KMS-11 (cell line): ENCODE results near the gene KHDC4.

ENCODE experiments used
- H2AFZ ChIP-seq: fragments of 200-600 bp; sonication (generic); 2 replicates; pipeline ENCODE4 v1.6.1; 2016; ENCODE audit warnings: antibody characterized with exemption, mixed run types, low read depth
- H3K27ac ChIP-seq: fragments of 200-600 bp; sonication (generic); 2 replicates; pipeline ENCODE4 v1.6.1; 2016; ENCODE audit warnings: mild to moderate bottlenecking, mixed run types
- H3K27me3 ChIP-seq: fragments of 200-600 bp; sonication (generic); 2 replicates; pipeline ENCODE4 v1.6.1; 2017; ENCODE audit warnings: mild to moderate bottlenecking, low read depth, mixed run types, moderate library complexity; ENCODE audit not compliant: insufficient read depth
- H3K36me3 ChIP-seq: fragments of 200-600 bp; sonication (generic); 2 replicates; pipeline ENCODE4 v1.6.1; 2017; ENCODE audit warnings: mild to moderate bottlenecking, mixed run types; ENCODE audit not compliant: insufficient read depth
- H3K4me1 ChIP-seq: fragments of 200-600 bp; sonication (generic); 2 replicates; pipeline ENCODE4 v1.6.1; 2016; ENCODE audit warnings: mild to moderate bottlenecking, low read depth, mixed run types; ENCODE audit not compliant: poor library complexity, severe bottlenecking
- H3K4me2 ChIP-seq: fragments of 200-600 bp; sonication (generic); 2 replicates; pipeline ENCODE4 v1.7.0; 2016; ENCODE audit warnings: mild to moderate bottlenecking, mixed run types
- H3K4me3 ChIP-seq: fragments of 200-600 bp; sonication (generic); IDR thresholded peaks from 2 replicates; pipeline ENCODE4 v1.6.1; 2017; ENCODE audit warnings: low read depth, low read length, mixed read lengths; ENCODE audit not compliant: insufficient read depth
- H3K79me2 ChIP-seq: fragments of 200-600 bp; sonication (generic); 2 replicates; pipeline ENCODE4 v1.6.1; 2016; ENCODE audit warnings: low read depth, mixed run types; ENCODE audit not compliant: insufficient read depth
- H3K9ac ChIP-seq: fragments of 200-600 bp; sonication (generic); 2 replicates; pipeline ENCODE4 v1.6.1; 2016; ENCODE audit warnings: mild to moderate bottlenecking, mixed run types
- H4K20me1 ChIP-seq: fragments of 200-600 bp; sonication (generic); 2 replicates; pipeline ENCODE4 v1.6.1; 2016; ENCODE audit warnings: mild to moderate bottlenecking, mixed run types; ENCODE audit not compliant: insufficient read depth
- TF ChIP-seq, protein P1 (sequence below): fragments of 200-600 bp; sonication (generic); conservative IDR thresholded peaks from 2 replicates; pipeline ENCODE4 v1.6.1; 2017; ENCODE audit warnings: low read depth, mild to moderate bottlenecking, antibody characterized with exemption, low read length, moderate library complexity, mixed read lengths

Gene KHDC4

DNA sequence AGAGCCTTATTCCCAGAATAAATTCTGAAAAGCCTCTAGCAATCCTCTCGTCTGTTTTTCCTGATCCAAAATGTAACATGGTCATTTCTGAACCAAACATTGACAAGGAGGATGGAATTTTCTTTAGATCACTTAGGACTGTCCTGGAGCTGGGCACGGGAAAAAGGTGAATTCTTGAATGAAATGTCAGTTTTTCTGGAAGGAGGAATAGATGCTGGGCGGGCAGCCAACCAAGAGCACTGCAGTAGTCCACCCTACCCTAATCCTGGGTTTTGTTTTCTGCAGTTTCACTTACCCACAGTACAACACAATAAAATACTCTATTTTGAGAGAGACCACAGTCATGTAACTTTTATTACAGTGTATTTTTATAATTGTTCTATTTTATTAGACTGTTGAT lies 44.0 kb downstream of the KHDC4 start:
- Histone ChIP-seq H3K27me3 (no peaks in the 10 kb centered on the region), H3K4me2 (no peak overlapping the region), H3K27ac (no peak overlapping the region), H3K79me2 (no peaks in the 10 kb centered on the region), H3K4me1 (no peaks in the 10 kb centered on the region), H4K20me1 (no peaks in the 10 kb centered on the region), H2AFZ (no peak overlapping the region), H3K4me3 (no peak overlapping the region), H3K36me3 (no peaks in the 10 kb centered on the region), H3K9ac (no peak overlapping the region)
- TF ChIP-seq, protein P1, sequence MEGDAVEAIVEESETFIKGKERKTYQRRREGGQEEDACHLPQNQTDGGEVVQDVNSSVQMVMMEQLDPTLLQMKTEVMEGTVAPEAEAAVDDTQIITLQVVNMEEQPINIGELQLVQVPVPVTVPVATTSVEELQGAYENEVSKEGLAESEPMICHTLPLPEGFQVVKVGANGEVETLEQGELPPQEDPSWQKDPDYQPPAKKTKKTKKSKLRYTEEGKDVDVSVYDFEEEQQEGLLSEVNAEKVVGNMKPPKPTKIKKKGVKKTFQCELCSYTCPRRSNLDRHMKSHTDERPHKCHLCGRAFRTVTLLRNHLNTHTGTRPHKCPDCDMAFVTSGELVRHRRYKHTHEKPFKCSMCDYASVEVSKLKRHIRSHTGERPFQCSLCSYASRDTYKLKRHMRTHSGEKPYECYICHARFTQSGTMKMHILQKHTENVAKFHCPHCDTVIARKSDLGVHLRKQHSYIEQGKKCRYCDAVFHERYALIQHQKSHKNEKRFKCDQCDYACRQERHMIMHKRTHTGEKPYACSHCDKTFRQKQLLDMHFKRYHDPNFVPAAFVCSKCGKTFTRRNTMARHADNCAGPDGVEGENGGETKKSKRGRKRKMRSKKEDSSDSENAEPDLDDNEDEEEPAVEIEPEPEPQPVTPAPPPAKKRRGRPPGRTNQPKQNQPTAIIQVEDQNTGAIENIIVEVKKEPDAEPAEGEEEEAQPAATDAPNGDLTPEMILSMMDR, result no peak

DNA sequence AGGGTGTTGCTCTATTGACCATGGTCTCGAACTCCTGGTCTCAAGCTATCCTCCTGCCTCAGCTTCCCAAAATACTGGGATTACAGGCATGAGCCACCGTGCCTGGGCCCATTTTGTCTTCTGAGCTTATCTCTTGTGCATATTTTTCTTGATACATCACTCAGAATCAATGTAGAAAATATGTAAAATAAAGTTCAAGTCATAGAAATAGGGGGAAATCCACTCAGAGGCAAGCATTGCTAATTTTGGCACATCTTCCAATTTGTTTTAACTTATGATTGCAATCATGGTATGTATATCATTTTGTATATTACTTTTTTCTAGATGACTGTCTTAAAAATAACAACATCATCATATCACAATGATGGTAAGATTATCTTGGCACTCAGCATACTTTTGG lies 44.6 kb downstream of the KHDC4 start:
- H3K4me2 ChIP-seq, result no peak overlapping the region
- H4K20me1 ChIP-seq, result no peaks in the 10 kb centered on the region
- no peaks in the 10 kb centered on the region for H3K4me1 ChIP-seq
- H3K27ac ChIP-seq, result no peak overlapping the region
- H3K36me3 ChIP-seq, result no peaks in the 10 kb centered on the region
- H3K4me3 ChIP-seq, result no peak overlapping the region
- no peak overlapping the region for H3K9ac ChIP-seq
- TF ChIP-seq, protein P1, result no peak
- H3K79me2 ChIP-seq, result no peaks in the 10 kb centered on the region
- no peaks in the 10 kb centered on the region for H3K27me3 ChIP-seq
- H2AFZ ChIP-seq, result no peak overlapping the region

DNA sequence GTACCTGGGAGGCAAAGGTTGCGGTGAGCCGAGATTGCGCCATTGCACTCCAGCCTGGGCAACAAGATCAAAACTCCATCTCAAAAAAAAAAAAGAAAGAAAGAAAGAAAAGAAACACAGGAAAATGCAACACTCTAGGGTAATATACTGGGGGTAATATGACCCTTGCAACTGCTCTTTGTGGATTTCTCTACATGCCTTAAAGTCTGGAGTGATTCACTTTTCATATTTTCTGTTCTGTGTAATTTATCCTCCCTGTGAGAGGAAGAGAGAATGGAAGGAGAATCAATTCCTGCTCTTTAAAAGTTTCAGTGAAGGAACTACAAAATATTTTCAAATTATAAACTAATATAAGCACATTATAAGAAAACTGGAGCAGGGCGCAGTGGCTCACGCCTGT lies 45.7 kb downstream of the KHDC4 start:
- no peak overlapping the region for H3K4me3 ChIP-seq
- TF ChIP-seq, protein P1, result no peak

DNA sequence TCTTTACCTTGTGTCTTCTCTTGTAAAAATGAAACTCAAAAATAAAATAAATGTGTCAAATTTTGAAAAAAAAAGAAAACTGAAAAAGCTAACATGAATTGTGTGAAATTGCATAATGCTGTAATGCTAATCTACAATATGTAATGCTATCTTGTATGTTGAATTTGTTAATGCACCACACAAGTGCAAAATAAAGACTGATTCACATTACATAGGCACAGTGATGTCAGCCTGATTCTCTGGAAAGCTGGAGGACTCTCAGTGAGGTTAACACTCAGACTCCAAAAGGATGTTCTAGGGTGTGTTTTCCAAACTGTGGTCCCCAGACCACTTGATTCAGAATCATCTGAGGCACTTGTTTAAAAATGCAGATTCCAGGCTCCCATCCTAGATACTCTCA lies 49.2 kb downstream of the KHDC4 start:
- Histone ChIP-seq H3K36me3 (no peaks in the 10 kb centered on the region), H4K20me1 (no peaks in the 10 kb centered on the region), H3K27me3 (no peaks in the 10 kb centered on the region), H2AFZ (no peak overlapping the region), H3K79me2 (no peaks in the 10 kb centered on the region), H3K4me2 (no peak overlapping the region), H3K4me1 (no peaks in the 10 kb centered on the region), H3K27ac (no peak overlapping the region), H3K9ac (no peak overlapping the region), H3K4me3 (no peak overlapping the region)
- TF ChIP-seq, protein P1, result no peak

More for the DNA sequence above, 45.7 kb downstream of the KHDC4 start:
- H4K20me1 ChIP-seq, result no peaks in the 10 kb centered on the region
- H2AFZ ChIP-seq, result no peak overlapping the region
- H3K27me3 ChIP-seq, result no peaks in the 10 kb centered on the region
- no peak overlapping the region for H3K27ac ChIP-seq
- no peak overlapping the region for H3K9ac ChIP-seq
- no peaks in the 10 kb centered on the region for H3K79me2 ChIP-seq
- no peaks in the 10 kb centered on the region for H3K36me3 ChIP-seq
- H3K4me2 ChIP-seq, result no peak overlapping the region
- H3K4me1 ChIP-seq, result no peaks in the 10 kb centered on the region
